GM18511 (cell line): ENCODE results near the gene CPT1A.

Source experiments
- ATAC-seq: cut with Tn5 transposase; IDR thresholded peaks from one replicate; pipeline ENCODE4 v1.9.1; 2021; ENCODE audit warnings: mild to moderate bottlenecking, moderate library complexity; ENCODE audit not compliant: unreplicated experiment

The CPT1A gene

DNA sequence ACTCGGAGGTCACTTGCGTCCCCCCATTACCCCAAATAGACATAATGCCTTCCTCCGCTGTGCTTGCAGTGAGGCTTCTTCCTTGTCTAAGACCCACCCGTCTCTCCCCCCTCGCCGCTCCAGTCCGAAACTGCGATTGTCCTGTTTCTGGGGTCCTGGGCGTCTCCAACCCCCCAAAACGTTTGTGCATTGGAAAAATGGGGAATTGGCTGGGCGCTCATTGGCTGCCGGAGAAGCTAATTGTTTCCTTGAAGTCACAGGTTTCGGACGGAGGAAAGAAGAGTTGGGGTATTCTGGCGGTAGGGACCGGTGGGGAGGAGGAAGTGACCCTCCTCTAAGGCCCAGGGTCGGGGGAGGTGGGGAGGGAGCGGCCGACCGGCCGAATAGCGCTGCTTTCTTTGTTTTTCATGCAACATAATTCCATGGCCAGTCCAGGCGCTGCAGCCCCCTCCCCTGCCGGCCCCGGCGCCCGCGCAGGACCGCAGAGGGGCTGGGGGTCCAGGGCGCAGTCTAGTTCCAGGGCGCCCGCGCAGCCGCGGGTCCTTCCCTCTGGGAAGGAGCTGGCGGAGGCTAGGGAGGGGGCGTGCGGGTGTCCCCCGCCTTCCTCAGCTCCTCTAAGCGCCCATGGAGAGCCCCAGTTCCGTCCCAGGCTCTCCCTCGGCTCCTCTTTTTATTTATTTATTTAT lies 12.7 kb upstream of the CPT1A start:
- ATAC-seq: no peak

DNA sequence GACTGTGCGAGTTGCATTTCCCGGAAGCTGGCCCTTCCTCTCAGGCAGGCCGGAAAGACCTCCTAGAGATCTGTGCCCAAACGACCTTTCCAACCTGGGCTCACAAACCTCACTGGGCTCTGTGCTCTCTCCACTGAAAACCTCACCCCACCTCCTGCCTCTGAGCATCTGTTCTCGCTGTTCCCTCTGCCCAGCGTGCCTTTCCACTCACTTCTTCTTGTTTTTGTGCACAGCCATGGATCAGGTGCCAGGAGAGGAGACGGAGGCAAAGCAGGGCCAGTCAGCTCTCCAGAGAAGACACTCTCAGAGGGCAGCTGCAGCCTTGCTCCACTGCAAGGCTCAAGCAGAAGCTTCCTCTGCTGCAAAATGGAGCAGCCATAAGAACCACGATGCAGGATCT lies 10.9 kb upstream of the CPT1A start:
- ATAC-seq: no peak

DNA sequence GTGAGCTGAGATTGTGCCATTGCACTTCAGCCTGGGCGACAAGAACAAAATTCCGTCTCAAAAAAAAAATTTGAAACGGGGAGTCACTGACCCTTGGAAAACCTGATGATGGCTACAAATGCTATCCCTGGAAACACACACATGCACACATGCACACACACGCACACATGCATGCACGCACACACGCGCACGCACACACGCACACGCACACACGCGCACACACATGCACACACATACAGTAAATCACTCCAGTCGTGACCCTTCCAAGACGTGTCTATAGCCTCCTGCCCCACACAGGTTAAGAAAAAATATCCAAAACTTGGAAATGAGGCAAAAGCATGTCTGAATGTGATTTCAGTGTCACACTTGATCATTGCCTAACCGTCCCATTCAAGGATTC lies 6.7 kb upstream of the CPT1A start:
- no peak for ATAC-seq

DNA sequence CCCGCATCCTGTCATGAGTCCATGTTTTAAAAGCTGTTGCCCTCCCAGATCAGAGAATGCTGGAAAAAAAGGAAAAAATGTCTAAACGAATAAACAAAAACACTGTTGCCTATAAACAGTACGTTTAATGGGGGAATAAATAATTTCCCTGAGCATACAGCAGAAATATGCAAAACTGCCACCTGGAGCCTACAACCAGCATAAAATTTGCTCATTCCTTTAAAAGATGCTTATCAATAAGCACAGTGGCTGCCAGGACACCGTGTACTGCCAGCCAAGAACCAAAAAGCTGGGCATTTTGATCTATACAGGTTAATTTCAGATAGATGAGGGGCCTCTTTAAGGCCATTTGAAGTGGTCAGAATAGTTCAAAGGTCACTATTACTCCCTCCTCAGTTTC lies 5.7 kb upstream of the CPT1A start:
- no peak for ATAC-seq

DNA sequence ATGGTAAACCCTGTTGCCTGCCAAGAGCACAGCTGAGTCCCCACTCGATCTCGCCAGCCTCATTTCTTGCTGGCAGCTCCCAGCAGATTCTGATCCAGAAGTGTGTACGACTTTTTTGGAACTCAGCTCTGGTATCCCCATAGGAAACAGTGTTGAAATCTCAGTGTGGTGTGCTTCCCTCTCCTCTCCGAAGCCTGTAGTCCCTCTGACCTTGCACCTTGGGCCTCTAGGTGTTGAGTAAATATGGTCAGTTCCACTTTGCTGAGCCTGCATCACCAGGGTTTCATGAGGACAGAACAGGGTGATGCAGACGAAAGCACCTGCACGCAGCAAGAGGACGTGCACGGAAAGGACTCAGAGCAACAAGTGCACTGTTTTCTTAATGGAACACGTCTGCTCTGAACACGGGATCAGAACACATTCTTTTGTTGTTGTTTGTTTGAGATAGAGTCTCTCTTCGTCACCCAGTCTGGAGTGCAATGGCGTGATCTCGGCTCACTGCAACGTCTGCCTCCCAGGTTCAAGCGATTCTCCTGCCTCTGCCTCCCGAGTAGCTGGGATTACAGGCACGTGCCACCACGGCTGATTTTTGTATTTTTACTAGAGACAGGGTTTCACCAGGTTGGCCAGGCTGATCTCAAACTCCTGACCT lies 3.8 kb upstream of the CPT1A start:
- ATAC-seq: no peak

DNA sequence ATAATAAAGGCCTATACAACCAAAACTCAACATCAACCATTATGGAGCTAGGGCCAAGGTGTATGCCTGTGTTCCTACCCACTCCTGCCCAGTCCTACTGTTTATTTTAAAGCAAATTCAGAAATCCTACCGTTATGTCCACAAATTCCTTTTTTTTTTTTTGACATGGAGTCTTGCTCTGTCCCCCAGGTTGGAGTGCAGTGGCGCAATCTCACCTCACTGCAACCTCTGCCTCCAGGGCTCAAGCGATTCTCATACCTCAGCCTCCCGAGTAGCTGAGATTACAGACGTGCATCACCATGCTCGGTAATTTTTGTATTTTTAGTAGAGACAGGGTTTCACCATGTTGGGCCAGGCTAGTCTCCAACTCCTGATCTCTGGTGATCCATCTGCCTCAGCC lies 3.1 kb upstream of the CPT1A start:
- no peak for ATAC-seq

DNA sequence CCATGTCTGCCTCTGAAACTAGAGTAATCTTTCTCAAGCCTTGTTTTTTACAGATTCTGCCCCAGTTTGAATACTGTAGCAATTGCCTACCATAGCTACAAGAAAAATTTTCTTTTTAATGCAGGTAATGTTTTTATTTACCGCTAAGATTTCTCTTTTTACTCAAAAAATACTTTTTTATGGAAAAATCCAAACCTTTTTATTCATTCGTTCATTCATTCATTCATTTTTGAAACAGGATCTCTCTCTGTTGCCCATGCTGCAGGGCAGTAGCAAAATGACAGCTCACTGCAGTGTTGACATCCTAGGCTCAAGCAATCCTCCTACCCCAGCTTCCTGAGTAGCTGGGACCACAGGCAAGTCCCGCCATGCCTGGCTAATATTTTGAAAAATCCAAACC lies 2.7 kb upstream of the CPT1A start:
- ATAC-seq: no peak

DNA sequence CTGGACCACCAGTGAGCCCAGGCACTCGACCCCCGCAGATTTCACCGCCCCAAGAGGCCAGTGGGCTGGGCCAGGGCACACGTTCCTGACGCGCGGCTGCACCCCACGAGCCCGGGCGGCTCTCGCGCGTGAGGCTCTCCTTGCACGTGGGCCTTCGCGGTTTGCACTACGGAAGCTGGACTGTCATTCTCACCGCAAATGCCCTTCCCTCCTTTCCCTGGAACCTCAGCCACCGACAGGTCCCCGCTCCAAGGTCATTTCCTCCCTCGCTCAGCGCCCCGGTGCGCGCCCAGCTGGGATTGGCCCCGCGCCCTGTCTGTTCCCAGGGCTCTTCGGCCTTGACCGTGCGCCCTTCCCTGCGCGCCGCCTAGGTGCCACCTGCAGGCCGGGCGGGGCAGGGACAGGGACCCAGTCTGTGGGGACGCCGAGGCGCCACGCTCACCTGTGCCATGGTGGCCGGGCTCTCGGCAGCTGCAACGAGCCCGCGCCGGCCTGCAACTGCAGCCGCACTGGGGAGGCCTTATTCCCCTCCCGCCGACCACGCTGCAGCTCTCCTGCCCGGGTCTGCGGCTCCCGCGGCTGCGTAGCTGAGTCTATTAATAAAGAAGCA lies 2.1 kb upstream of the CPT1A start:
- ATAC-seq: peak; percentile 47

DNA sequence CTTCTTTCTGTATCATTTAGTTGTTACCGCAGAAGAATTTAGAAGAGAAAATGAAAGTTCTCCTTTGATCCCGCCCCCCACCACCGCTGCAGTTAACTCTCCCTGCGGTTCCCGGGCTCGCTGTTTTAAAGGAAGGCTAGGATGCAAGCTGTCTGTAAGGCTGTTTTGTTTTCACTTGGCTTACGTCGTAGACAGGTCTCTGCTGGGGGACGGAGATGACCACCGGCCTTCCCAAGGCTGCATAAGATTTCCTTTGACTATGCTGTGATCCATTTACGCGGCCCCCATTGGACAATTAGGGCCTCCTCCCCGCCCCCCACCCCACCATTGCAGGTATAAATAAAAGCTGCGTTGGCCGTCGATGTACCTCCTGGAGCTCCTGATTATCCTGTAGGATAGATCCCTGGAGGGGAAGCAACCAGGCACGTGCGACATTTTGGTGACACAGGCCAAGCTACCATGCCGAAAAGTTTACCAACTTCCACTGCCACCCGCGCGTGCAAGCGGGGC lies 1.4 kb upstream of the CPT1A start:
- ATAC-seq: no peak

DNA sequence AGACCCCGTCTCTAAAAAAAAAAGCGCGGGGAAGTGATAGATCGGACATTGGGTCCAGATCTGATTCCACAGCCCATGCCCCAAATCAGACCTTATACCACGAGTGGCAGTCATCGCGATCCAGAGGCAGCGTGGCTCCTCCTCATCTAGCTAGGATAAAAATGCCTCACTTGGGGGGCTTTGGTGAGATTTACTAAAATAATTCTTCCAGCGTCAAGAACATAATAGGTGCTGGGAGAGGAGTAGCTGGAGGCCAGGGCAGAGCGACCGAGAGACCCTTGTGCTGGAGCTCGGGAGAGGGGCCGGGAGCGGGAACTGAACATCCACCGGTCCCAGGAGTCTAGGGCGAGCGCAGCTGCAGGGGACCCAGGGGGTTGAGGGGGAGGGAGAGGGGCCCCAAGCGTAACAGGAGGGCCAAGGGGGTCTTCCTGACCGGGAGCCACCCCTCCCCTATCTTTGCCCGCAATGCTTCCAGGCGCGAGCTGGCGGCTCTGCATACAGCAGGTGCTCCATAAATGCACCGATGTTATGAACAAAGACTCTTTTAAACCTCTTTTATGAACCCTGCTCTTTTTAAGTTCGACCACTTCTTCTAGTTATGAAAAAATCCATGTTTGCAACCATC lies 823 bp upstream of the CPT1A start:
- no peak for ATAC-seq

DNA sequence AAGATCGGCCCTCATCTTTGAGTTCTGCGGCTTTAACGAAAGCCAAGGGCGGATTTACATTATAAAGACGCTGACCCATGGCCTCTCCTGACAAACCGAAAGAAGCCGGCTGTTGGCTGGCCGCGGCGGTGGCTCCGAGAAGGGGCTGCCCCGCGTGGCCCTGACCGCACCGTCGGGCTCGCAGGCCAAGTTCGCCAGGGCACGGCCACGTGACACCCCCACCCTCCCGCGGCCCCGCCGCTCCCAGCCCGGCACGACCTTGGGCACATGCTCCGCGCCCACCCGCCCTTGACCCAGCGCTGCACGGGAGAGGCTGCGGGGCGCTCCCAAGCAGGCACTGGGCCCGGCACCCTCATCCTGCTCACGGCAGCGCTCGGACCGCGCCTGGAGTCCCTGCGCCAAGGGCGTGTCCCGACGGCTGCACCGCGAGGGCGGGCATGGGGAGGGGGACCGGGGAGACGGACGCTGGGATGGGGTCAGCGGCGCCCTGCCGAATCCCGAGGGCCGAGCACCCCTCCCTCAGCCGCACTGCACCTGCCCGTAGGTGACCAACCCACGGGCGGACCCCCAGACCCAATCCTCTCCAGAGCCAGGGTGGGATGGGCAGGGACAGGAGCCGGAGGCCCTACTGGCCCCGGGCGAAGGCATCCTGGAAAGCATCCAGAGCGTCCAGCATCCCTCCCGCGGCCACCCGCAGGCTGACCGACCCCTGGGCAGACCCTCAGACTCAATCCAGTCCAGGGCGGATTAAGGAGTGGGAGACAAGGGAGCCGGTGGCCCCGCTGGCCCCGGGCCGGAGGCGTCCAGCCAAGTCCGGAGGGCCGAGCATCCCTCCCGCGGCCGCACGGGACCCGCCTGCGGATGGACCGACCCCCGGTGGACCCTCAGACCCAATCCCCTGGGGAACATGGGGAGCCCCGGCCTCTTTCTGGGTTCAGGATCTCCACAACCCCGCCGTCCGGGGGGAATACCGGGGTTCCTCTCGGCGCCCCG lies 759 bp downstream of the CPT1A start:
- ATAC-seq: no peak

DNA sequence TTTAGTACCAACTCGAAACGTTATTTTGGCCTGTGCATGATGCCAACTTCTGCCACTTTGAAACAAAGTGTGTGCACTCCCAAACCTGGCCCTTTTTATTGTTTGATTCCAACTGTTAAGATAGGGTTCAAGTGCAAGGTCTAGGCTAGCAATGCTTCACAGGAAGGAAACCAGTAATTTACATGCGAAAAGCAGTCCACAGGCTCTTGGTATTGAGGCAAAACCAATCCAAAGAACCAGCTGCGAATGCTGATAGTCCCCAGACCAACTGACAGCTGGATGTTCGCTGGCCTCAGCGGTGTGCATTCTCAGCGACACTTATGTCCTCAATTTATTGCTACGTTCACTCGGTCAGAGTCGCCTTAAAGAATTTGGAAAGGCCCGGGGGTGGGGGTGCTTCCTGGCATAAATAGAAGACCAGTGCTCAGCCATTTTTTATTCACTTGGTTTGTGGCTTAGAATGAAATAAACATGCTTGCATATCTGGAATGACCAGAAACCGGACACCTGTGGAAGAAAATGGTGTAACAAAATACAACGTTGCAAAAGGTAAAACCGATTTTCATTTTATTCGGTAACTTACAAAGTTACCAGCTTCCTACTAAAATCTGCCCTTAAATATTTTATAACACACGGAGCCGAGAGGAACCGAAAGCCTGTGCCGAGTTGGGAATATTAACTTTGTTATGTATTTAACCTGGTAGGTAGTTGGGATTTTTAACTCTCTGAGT lies 1.6 kb downstream of the CPT1A start:
- ATAC-seq: no peak

DNA sequence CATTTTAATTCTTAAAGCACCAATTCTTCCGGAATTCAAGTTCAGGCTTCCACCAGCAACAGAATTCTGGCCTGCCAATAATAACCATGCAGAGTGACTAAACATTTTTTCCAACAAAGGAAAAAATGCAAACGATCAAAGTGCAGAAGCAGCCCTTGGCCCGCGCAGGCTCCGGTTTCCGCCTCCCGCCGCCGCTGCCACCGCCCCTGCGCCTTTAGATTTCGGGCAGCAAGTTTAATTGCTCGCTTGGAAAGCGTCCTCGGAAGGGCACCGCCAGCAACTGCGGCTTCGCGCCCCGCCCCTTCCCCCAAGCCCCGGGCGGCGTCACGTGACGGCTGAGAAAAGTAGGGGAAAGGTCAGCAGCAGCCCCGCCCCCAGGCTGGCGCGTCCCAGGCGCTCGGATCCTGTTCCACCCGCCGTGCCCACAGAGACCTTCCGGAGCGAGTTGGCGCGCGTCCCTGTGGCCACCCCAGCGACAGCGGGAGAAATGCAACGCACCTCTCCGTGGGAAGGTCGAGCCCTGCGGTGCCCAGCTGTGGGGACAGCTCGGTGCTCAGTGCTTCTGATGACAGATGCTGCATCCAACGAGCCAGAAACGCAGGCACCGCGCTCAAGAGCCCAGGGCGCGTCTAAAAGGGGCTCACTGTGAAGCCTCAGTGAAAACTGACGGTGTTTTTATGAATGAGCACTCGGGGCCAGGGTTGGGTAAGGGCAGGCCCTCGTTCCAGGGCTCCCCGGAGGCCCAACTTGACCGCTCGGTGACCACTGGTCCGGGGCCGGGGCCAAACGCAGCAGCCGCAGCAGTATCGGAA lies 2.5 kb downstream of the CPT1A start:
- peak; percentile 53 for ATAC-seq

DNA sequence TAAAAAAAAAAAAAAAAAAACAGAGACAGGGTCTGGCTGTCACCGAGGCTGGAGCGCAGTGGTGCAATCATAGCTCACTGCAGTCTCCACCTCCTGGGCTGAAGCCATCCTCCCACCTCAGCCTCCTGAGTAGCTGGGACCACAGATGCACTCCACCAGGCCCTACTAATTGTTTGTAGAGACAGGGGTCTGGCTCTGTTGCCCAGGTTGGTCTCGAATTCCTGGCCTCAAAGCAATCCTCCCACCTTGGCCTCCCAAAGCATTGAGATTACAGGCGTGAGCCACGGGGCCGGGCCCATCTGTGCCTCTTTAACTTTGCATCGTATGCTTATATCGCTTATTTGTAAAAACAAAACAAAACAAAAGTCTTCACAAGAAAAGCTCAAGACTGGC lies 3.1 kb downstream of the CPT1A start:
- ATAC-seq: no peak

DNA sequence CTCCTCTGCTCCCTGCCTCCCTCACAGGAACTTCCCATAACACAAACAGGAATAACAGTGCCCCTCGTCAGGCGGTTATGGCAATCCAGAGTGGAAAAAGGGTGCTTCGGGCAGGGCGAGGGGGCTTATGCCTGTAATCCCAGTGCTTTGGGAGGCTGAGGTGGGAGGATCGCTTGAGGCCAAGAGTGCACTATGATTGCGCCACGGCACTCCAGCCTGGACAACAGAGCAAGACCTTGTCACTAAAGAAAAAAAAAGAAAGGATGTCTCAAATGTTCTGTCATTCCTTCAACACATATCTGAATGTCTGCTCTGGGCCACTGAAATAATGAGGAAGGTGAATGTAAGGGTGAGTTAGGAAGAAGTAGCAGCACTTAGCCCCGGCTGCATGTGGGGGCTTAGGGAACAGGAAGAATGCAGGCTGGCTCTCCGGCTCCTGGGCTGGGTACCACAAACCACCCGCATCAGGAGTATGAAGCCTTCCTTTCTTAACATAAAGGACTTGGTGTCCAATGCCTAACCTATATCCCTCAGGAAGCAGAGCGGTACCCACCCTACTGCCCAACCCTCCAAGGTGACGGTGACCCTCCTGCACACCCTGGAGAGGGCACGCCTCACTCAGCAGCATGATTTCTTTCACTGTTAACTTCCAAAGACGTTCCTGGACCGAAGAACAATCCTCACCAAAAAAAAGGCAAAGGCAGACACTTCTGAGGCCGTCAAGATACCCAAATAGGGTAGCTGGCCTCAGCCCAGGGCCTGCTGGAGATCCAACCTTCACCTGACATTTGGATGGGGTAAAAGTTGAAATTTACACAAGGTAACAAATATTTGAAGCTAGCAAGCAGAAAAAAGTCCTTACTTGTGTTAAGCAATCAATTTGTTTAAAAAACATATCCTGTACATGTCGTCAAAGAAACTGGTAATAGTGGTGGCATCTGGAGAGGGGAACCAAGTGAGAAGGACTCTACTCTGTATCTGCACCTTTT lies 3.8 kb downstream of the CPT1A start:
- no peak for ATAC-seq

DNA sequence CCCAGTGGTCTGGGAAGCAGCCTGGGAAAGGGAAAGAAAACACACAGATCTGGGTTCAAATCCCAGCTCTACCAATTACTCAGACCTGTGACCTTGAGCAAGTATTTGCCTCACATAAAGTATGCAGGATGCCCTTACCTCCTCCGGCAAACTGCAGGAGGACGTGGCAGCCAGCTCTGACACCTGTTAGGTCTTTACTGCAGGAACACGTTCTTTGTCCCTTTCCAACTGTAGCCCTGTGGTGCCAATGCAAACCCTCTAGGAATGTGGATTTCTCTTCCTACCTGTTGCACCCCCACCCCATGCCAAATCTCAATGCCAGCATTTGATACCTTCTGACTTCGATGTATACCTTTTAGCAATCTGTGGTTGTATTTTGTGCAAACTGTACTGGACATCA lies 6.0 kb downstream of the CPT1A start:
- no peak for ATAC-seq

DNA sequence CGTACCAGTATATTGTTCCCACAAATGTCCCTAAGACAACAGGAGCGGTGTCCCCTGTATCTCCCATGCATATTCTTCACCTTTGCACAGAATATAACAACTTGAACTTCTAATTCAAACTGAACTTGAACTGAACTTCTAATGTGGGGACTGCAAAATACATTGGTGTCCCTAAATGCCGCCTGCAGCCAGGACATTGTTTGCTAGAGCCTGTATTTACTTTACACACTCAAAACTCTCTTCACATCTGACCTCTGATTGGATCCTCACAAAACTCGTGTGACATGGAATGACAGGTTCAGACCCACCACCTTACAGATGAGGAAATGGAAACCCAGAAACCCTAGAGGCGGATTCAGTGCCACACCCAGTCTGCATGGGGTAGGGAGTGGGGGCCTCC lies 6.4 kb downstream of the CPT1A start:
- ATAC-seq: no peak
